Adrenal gland (tissue), 5 donors: ENCODE measurements around the gene NAV2.

Experiments
- CTCF ChIP-seq, 6 experiments: fragments of 450-650 bp in 4 of 6; fragments of 200-600 bp in 2 of 6; sonication (generic) in 1 of 6; IDR thresholded peaks; 1 replicate in 5 of 6; 2 replicates in 1 of 6; pipeline versions ENCODE4 v1.5.1 to v1.8.0; 2016 to 2021; ENCODE audit warnings: antibody characterized with exemption in 6 of 6, mild to moderate bottlenecking in 2 of 6, moderate library complexity in 1 of 6
- POLR2A ChIP-seq, 2 donors: fragments of 450-650 bp; IDR thresholded peaks; one replicate each; pipeline ENCODE4 v1.6.1; 2017; ENCODE audit warnings: antibody characterized with exemption in 2 of 2, mild to moderate bottlenecking in 2 of 2, moderate library complexity in 1 of 2
- donor health status: DM: no; HTN: no; CAD: no.

- no peak for TF ChIP-seq CTCF (IDR thresholded peaks at IDR 0.05)
- no peak for TF ChIP-seq POLR2A (IDR thresholded peaks at IDR 0.05)
Observed at GRCh38 chr11:20120134-20120925, 407.7 kb downstream of the NAV2 start.
